Upper lobe of left lung (tissue), 6 donors: ENCODE measurements around the gene LIN28A. TPM values are rescaled to one million over a fixed set of nuclear protein-coding genes. Genes with fewer than 3 reads are reported as not detected.

Source experiments
- ATAC-seq, 2 donors: fragments of 200-7000 bp; cut with Tn5 transposase; one replicate each; pipeline ENCODE4 v1.9.1; 2022; ENCODE audit warnings: mild to moderate bottlenecking in 2 of 2, moderate library complexity in 2 of 2; ENCODE audit not compliant: low FRiP score in 2 of 2
- DNase-seq, 2 donors: peaks; one replicate each; pipeline ENCODE4 v3.0.0-alpha.2; 2019 to 2020
- H3K27ac ChIP-seq, 4 donors: fragments of 200-600 bp; sonication (generic); one replicate each; pipeline ENCODE4 v1.5.1; 2016 to 2019
- H3K27me3 ChIP-seq, 4 donors: fragments of 200-600 bp; sonication (generic); one replicate each; pipeline ENCODE4 v1.5.1; 2017 to 2019
- H3K36me3 ChIP-seq, 4 donors: fragments of 200-600 bp; sonication (generic); one replicate each; pipeline ENCODE4 v1.5.1; 2016 to 2019
- H3K4me1 ChIP-seq, 4 donors: fragments of 200-600 bp; sonication (generic); one replicate each; pipeline ENCODE4 v1.5.1; 2018 to 2019
- H3K4me3 ChIP-seq, 4 donors: fragments of 200-600 bp; sonication (generic); one replicate each; pipeline ENCODE4 v1.5.1; 2017 to 2019; ENCODE audit warnings: mild to moderate bottlenecking in 2 of 4, moderate library complexity in 1 of 4
- H3K9me3 ChIP-seq, 4 donors: fragments of 200-600 bp; sonication (generic); one replicate each; pipeline ENCODE4 v1.5.1; 2018 to 2019
- CTCF ChIP-seq, 6 experiments: fragments of 450-650 bp in 4 of 6; fragments of 200-600 bp in 2 of 6; sonication (generic) in 2 of 6; IDR thresholded peaks; one replicate each; pipeline ENCODE4 v1.5.1; 2016 to 2019; ENCODE audit warnings: antibody characterized with exemption in 6 of 6
- EP300 ChIP-seq, 4 donors: sonication (generic); formaldehyde crosslinking; IDR thresholded peaks; one replicate each; pipeline ENCODE4 v1.5.1; 2017; ENCODE audit warnings: antibody characterized with exemption in 4 of 4, control low read depth in 2 of 4
- POLR2A ChIP-seq, 4 donors: fragments of 450-650 bp; IDR thresholded peaks; one replicate each; pipeline ENCODE4 v1.5.1; 2016 to 2017; ENCODE audit warnings: antibody characterized with exemption in 4 of 4, mild to moderate bottlenecking in 2 of 4
- POLR2AphosphoS5 ChIP-seq, 2 donors: sonication (generic); formaldehyde crosslinking; IDR thresholded peaks; one replicate each; pipeline ENCODE4 v1.5.1; 2017; ENCODE audit warnings: antibody characterized with exemption in 2 of 2
- WGBS, 2 donors: methylation state at CpG; one replicate each; pipeline ENCODE4 v1.1.5; 2017 to 2018; 5-methylcytosine and 5-hydroxymethylcytosine counted together
- total RNA-seq, 6 donors: library from RNA; depleted of rRNA in 4 of 6; stranded (reverse); fragments of >200 nt in 4 of 6; gene quantifications; one replicate each; pipeline versions ENCODE4 v1.1.0 to v1.2.1, GENCODE V29; 2016 to 2021
- donor health status: DM: no; HTN: no; CAD: no; lungs with moderate emphysema.
- donor health status: DM: no; HTN: yes; CAD: no; lungs with severe emphysema.

LIN28A gene
- total RNA-seq, 6 donors from 2014 or later, result 1.2 to 1.4 TPM; not detected in 4

GRCh38 chr1:26364956-26365355 is 45.7 kb upstream of the LIN28A start:
- Histone ChIP-seq H3K27me3 (peaks cover 0 to 19% (median 11%) of the 10 kb centered on the region in 4 donors), H3K9me3 (no peaks in the 10 kb centered on the region), H3K27ac (no peak overlapping the region), H3K4me3 (no peak overlapping the region), H3K4me1 (peaks cover 8 to 16% (median 11%) of the 10 kb centered on the region in 4 donors), H3K36me3 (no peaks in the 10 kb centered on the region)
- WGBS, 2 donors, result 28 to 43% methylated on average over 9 of the region's 9 CpGs
- no peak for ATAC-seq
- no peak for DNase-seq
- TF ChIP-seq EP300 (IDR thresholded peaks at IDR 0.05) (no peak), POLR2AphosphoS5 (IDR thresholded peaks at IDR 0.05) (no peak), POLR2A (IDR thresholded peaks at IDR 0.05) (no peak), CTCF (IDR thresholded peaks at IDR 0.05) (no peak)

- 60 to 98% methylated on average over 1 to 6 of the region's 6 CpGs for WGBS, 2 donors
- Histone ChIP-seq H3K4me3 (no peak overlapping the region), H3K36me3 (no peaks in the 10 kb centered on the region), H3K27me3 (no peaks in the 10 kb centered on the region), H3K4me1 (peaks cover 0 to 7% (median 0%) of the 10 kb centered on the region in 4 donors), H3K9me3 (no peaks in the 10 kb centered on the region), H3K27ac (no peak overlapping the region)
- DNase-seq (no peak), ATAC-seq (peak in 1 of 2 donors; percentile 7)
- TF ChIP-seq CTCF (IDR thresholded peaks at IDR 0.05), result no peak
- no peak for TF ChIP-seq POLR2A (IDR thresholded peaks at IDR 0.05)
- TF ChIP-seq EP300 (IDR thresholded peaks at IDR 0.05), result no peak
- TF ChIP-seq POLR2AphosphoS5 (IDR thresholded peaks at IDR 0.05), result no peak
These were observed 43.2 kb upstream of the LIN28A start for GRCh38 chr1:26367441-26367840.

- Histone ChIP-seq H3K27ac (no peak overlapping the region), H3K27me3 (no peaks in the 10 kb centered on the region), H3K36me3 (no peaks in the 10 kb centered on the region), H3K9me3 (no peaks in the 10 kb centered on the region), H3K4me3 (no peak overlapping the region), H3K4me1 (peaks cover 0 to 7% (median 0%) of the 10 kb centered on the region in 4 donors)
- ATAC-seq (no peak), DNase-seq (no peak)
- 81 to 90% methylated on average over 3 to 4 of the region's 4 CpGs for WGBS, 2 donors
- TF ChIP-seq EP300 (IDR thresholded peaks at IDR 0.05) (no peak), POLR2A (IDR thresholded peaks at IDR 0.05) (no peak), POLR2AphosphoS5 (IDR thresholded peaks at IDR 0.05) (no peak), CTCF (IDR thresholded peaks at IDR 0.05) (no peak)
These were observed 42.6 kb upstream of the LIN28A start for GRCh38 chr1:26368006-26368405.

DNA sequence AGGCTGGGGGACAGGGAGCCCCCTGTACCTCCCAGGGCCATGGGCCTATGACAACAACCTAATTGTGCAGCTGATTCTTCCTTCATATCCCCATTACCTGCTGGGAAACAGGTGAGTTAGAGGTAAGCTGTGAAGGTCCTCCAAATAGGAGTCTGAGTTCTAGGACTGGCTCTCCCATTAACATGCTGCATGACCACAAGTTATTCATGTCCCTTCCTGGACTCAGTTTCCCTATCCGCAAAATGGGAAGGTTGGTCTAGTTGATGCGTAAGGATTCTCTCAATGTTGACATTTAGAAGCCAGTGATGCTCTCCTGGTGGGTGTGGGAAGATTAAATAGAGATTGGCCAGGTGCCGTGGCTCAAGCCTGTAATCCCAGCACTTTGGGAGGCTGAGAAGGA is 42.1 kb upstream of the LIN28A start:
- WGBS, 2 donors, result 93 to 94% methylated on average over 3 of the region's 3 CpGs
- Histone ChIP-seq H3K4me1 (peaks cover 0 to 7% (median 0%) of the 10 kb centered on the region in 4 donors), H3K27ac (no peak overlapping the region), H3K9me3 (no peaks in the 10 kb centered on the region), H3K36me3 (no peaks in the 10 kb centered on the region), H3K4me3 (no peak overlapping the region), H3K27me3 (no peaks in the 10 kb centered on the region)
- DNase-seq (no peak), ATAC-seq (no peak)
- TF ChIP-seq CTCF (IDR thresholded peaks at IDR 0.05) (no peak), POLR2AphosphoS5 (IDR thresholded peaks at IDR 0.05) (no peak), POLR2A (IDR thresholded peaks at IDR 0.05) (no peak), EP300 (IDR thresholded peaks at IDR 0.05) (no peak)
